Hematopoietic multipotent progenitor cell treated with erythropoietin and hydrocortisone succinate and interleukin-3 and kit ligand, for 17 days (in vitro differentiated cells): ENCODE results near the gene SPIRE2.
"Not testable (repeated sequence)": the region's sequence is repeated elsewhere in the genome, so short reads cannot be mapped to it uniquely, and the experiment has no call there.

Experiments
- DNase-seq: peaks from one replicate; pipeline ENCODE4 v3.0.0-alpha.2; 2015; ENCODE audit warnings: low spot score

SPIRE2 gene

GRCh38 chr16:89867918-89868317 lies 39.6 kb downstream of the SPIRE2 start:
- no peak for DNase-seq

DNA sequence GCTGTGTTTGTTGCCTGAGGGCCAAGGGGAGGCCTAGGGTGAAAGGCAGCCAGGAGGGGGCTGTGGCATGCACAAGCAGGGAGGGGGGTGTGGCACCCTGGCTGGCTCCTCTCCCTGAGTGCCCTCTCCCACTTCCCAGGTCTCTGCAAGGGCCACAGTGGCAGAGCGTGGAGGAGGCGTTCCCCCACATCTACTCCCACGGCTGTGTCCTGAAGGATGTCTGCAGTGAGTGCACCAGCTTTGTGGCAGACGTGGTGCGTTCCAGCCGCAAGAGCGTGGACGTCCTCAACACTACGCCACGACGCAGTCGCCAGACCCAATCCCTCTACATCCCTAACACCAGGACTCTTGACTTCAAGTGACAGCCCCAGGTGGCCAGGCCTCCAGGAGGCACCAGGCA lies 41.6 kb downstream of the SPIRE2 start:
- no peak for DNase-seq

DNA sequence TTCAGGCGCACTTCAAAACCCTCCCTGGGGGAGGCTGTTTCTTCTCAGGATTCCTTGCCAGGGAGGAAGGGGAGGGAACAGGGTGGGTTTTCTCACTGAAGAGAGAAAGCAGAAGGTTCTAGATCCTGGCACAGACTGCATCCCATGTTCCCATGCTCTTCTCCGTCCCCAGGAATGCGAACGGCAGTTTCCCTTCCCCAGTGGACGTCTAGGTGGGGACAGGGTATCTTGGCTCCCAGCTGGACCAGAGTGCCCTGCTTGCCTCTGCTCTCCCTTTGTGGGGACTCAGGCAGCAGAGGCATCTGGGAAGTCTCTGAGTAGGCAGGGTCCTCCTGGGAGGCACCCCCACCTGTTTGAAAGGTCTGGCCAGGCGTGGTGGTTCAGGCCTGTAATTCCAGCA lies 42.2 kb downstream of the SPIRE2 start:
- DNase-seq = no peak

- DNase-seq = no peak
Measured at GRCh38 chr16:89871895-89872294, 43.6 kb downstream of the SPIRE2 start.

DNA sequence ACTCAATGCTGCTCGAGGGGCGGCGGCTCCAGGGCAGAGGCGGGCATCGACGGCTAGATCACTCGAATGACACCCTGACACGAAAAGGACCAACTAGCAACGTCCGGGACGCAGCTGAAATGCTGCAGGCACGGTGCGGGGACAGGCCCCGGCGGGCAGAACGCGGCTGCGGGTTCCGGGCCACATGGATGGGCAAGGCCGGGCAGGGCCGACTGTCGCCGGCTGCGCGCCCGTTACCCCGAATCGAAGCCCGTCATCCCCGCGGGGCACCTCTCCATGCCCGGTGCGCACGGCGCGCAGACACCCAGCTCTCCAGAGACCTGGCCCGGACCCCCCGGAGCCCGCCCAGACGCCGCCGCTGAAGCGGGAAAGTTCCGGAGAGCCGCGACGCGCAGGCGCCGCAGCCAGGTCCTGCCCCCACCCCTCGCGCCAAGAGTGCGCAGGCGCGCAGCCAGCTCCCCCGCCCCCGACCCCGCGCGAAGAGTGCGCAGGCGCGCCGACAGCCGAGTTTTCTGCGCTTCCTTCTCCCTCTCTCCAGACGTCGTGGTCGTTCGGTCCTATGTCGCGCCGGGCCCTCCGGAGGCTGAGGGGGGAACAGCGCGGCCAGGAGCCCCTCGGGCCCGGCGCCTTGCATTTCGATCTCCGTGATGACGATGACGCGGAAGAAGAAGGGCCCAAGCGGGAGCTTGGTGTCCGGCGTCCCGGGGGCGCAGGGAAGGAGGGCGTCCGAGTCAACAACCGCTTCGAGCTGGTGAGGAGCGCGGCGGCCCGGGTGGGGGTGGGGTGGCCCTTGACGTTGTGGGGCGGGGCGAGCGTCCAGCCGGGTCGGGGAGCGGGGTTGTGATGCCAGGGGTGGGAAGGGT lies 45.1 kb downstream of the SPIRE2 start, which contains the start of gene TCF25:
Gene TCF25 (plus strand): TSS at position 484 of the 863 bp plus-strand sequence. CDS start 76 bp downstream, at position 560.
- DNase-seq = peak; percentile 84

- DNase-seq = peak; percentile 97
Measured at GRCh38 chr16:89873972-89874689, 45.9 kb downstream of the SPIRE2 start.

DNA sequence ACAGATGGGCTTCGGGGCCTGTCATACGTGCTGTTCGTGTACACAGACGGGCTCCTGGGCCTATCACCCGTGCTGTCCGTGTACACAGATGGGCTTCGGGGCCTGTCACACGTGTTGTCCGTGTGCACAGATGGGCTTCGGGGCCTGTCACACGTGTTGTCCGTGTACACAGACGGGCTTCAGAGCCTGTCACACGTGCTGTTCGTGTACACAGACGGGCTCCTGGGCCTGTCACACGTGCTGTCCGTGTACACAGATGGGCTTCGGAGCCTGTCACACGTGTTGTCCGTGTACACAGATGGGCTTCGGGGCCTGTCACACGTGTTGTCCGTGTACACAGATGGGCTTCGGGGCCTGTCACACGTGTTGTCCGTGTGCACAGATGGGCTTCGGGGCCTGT lies 50.8 kb downstream of the SPIRE2 start:
- not testable (repeated sequence) for DNase-seq

GRCh38 chr16:89880477-89881367 lies 52.4 kb downstream of the SPIRE2 start:
- DNase-seq = no peak

- no peak for DNase-seq
Measured at GRCh38 chr16:89881368-89881730, 53.1 kb downstream of the SPIRE2 start.

DNA sequence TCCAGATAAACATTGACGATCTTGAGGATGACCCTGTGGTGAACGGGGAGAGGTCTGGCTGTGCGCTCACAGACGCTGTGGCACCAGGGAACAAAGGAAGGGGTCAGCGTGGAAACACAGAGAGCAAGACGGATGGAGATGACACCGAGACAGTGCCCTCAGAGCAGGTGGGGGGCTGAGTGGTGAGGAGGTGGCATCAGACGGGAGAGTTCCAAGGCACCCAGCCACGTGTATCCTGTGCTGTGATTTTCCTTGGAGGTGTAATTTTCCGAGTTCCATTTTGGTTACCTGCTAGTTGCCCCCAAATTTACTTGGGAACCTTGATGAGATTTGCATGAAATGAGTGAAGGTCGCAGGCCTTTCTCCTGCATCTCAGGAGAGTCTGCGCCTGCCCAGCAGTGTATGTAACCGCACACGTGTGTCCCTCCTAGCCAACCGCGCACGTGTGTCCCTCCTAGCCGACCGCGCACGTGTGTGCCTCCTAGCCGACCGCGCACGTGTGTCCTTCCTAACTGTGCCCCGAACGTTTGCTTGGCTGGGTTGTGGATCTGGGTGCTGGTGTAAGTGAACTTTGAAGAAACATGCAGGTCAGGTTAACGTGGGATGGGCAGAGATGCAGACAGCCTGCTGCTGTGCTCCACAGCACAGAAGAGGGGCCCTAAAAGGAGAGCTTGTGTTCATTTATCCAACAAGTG lies 55.2 kb downstream of the SPIRE2 start:
- DNase-seq = no peak

- no peak for DNase-seq
Measured at GRCh38 chr16:89884041-89884421, 55.8 kb downstream of the SPIRE2 start.

DNA sequence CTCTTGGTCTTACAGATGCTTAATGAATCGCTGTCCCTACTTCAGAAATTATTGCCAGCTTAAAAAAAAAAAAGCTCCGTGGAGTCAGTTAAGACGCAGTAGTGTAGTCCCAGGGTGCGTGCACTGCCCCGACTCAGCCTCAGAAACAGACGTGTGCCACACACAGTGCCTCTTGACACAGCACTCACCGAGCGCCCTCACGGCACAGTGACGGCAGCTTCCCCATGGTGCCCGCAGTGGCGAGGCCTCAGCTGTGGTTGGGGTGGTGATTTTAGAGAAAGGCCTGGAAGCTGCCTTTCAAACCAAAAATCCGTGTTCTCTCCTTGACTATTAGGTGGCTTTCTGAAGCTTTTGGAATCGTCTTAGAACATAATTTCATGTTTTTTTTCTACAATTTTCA lies 59.0 kb downstream of the SPIRE2 start:
- no peak for DNase-seq

- DNase-seq = no peak
Measured at GRCh38 chr16:89890200-89890599, 61.9 kb downstream of the SPIRE2 start.

- no peak for DNase-seq
Measured at GRCh38 chr16:89890886-89891657, 62.8 kb downstream of the SPIRE2 start.

- DNase-seq = no peak
Measured at GRCh38 chr16:89892055-89892630, 63.9 kb downstream of the SPIRE2 start.

GRCh38 chr16:89892635-89893034 lies 64.4 kb downstream of the SPIRE2 start:
- DNase-seq = no peak

DNA sequence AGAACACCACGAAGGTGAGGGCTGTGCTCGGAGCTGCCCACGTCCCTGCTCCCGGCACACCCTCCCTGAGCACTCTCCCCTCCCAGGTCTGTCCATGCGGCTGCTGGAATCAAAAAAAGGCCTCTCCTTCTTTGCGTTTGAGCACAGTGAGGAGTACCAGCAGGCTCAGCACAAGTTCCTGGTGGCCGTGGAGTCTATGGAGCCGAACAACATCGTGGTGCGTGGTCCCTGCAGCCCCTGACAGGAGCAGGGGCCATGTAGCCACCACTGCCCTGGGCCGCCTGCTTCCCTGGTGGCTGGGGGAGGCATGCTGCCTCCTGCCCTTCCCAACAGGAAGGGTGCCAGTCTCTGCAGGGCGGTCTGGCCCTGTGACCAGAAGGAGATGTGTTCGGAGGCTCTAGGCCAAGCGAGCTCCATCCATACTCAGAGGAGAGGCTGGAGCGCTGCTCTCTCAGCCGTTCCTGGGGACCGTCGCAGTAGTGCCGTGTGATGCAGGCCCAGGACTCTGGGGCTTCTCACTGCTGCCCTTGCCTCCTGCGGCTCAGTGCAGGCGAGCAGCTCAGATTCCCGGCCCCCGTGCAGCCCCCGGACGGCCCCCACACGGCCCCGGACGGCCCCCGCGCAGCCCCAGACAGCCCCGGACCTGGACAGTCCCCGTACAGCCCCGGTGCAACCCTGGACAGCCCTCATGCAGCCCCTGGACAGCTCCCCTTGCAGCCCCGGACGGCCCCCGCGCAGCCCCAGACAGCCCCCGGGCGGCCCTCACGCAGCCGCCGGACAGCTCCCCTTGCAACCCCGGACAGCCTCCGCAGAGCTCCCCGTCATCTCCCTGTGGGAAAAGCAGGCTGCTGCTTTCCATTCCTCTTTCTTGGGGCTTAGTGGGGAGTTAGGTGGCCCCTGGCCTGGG lies 65.6 kb downstream of the SPIRE2 start:
- DNase-seq = no peak

DNA sequence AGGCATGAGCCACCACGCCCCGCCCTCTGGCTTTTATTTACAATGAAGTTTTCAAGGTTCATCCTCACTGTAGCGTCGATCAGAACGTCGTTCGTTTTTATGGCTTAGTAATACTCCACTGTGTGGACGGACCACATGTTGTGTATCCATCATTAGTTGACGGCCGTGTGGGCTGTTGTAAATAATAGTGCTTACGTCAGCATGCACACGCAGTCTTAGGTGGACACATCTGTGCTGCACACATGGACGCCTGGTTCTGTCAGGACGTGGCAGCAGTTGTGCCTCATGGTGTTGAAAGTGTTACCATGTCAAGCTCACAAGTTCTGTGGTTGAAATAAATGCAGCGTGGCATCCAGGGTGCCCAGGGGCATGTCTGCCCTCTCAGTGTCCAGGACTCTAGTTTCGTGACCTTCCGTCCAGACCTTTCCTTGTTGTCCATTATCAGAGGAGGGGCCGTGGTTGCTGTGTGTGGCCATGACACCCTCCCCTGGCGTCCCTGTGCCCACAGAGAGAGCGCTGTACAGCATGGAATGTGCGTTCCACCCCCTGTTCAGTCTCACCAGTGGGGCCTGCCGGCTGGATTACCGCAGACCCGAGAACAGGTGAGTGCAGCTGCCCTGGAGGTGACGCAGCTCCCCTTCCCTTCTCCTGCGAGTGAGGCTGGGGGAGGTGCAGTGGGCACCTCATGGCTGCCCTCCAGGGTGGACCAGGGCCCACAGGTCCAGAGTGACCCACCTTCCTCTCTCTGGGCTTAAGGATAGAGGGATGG lies 67.4 kb downstream of the SPIRE2 start:
- no peak for DNase-seq

DNA sequence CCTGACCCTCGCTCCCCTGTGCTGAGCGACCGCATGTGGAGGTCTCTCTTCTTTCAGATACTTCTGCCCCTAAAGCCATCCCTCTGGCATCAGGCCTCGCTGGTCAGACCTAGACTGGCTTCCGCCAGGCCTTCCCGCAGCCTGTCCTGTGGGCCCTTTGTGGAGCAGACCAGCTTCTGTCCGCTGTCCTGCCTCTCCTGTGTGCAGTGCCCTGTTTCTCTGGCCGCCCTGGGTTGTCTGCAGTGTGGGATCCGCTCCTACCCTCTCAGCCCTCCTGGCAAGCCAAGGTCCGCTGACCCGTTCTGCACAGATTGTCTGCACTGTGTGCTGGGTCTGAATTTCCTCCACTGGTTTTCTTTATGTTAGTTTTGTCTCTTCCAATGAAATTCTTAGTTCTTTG lies 68.9 kb downstream of the SPIRE2 start:
- DNase-seq = no peak
